GM12891 (cell line): ENCODE measurements around the gene SUMO3. TPM values are rescaled to one million over a fixed set of nuclear protein-coding genes. Genes with fewer than 3 reads are reported as not detected.

Source experiments
- DNase-seq: peaks from one replicate; pipeline ENCODE4 v3.0.0; 2011; ENCODE audit warnings: low spot score; ENCODE audit not compliant: insufficient read length
- FAIRE-seq: peaks from 2 replicates; lab custom pipeline; 2011; peaks lifted over from hg19 to GRCh38; lab: Jason Lieb, UNC
- PAX5 ChIP-seq: IDR thresholded peaks from 2 replicates; pipeline ENCODE4 v1.6.1; 2011; ENCODE audit warnings: low read length, moderate library complexity, mild to moderate bottlenecking; ENCODE audit not compliant: insufficient read depth, severe bottlenecking
- POLR2A ChIP-seq: IDR thresholded peaks from 2 replicates; pipeline ENCODE4 v1.6.1; 2011; ENCODE audit warnings: low read depth, low read length, control low read depth
- POLR2AphosphoS5 ChIP-seq: IDR thresholded peaks from 2 replicates; pipeline ENCODE4 v1.6.1; 2011; ENCODE audit warnings: low read depth, low read length, control low read depth
- POU2F2 ChIP-seq: IDR thresholded peaks from 2 replicates; pipeline ENCODE4 v1.6.1; 2011; ENCODE audit warnings: low read depth, mild to moderate bottlenecking, control low read depth, low read length, moderate library complexity
- SPI1 ChIP-seq: IDR thresholded peaks from 2 replicates; pipeline ENCODE4 v1.6.1; 2011; ENCODE audit warnings: low read depth, low read length, control low read depth
- TAF1 ChIP-seq: IDR thresholded peaks from 2 replicates; pipeline ENCODE4 v1.6.1; 2011; ENCODE audit warnings: low read depth, low read length, control low read depth
- polyA plus RNA-seq: library from polyadenylated mRNA; unstranded; fragments of >200 nt; gene quantifications from one replicate; pipeline ENCODE4 v1.2.1, GENCODE V29; 2012; ENCODE audit warnings: low read depth, missing spikeins, inconsistent platforms; ENCODE audit not compliant: missing spikeins

Gene SUMO3
- polyA plus RNA-seq: 67.9 TPM

DNA sequence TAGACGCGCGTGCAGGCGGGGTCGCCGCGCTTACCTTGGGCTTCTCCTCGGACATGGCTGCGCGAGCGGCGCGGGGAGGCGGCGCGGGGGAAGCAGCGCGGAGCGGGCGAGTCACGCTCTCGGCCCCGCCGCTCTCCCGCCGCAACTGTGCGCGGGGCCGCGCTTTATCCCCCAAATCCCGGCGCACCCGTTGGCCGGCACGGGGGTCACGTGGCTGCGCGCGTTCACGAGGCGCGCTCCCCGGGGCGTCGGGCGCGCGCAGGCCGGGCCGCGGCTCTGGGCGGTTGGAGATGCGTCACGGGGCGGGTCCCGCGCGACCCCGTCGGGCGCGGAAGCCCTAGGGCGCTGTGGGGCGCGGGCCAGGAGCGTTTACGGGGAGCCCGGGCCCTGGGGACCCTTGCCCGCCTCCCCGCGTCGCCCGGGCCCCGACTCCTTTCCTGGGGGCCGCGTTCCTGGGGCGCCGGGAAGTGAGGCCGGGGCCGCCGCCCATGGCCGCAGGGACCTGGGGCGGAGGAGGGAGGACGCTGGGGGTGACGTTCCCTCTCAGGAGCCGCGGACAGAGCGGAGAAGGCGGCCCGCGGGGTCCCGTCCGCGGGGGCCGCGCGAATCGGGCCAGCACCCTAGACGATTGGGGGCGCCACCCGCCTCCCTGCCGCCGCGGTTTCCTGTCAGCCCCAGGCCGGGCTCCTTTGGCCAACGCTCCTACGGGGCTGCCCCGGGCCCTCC, at the start of gene SUMO3:
TSS of gene SUMO3 (minus strand) at position 149 of the 726 bp plus-strand sequence. CDS start at position 55, 94 bp downstream.
- TF ChIP-seq PAX5 (no peak), TAF1 (peak; percentile 68; the same call in 1 of the 2 replicates), SPI1 (no peak), POU2F2 (no peak), POLR2AphosphoS5 (peak; percentile 50; the same call in 1 of the 2 replicates), POLR2A (peak; percentile 63)
- DNase-seq (peak; percentile 92), FAIRE-seq (peak; percentile 97)

DNA sequence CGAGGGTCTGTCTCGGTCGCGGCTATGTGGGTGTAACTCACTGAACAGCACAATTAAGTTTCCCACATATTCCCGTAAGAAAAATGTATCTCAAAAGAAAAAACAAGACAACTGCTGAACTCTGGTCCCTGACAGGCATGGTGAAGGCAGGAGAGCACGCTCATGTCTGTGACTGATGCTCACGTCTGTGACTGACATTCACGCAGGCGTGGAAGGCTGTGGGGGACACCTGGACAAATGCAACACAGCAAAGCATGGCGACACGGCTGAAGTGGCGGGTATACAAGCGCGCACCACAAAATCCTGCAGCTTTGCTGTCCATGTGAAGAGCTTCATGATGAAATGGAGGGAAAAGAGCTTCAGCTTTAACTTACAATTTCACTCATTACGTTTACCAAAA, 49.6 kb upstream of the SUMO3 start:
- no peak for TF ChIP-seq PAX5
- no peak for TF ChIP-seq TAF1
- TF ChIP-seq SPI1: no peak
- no peak for TF ChIP-seq POU2F2
- TF ChIP-seq POLR2AphosphoS5: no peak
- TF ChIP-seq POLR2A: no peak
- no peak for FAIRE-seq
- no peak for DNase-seq

DNA sequence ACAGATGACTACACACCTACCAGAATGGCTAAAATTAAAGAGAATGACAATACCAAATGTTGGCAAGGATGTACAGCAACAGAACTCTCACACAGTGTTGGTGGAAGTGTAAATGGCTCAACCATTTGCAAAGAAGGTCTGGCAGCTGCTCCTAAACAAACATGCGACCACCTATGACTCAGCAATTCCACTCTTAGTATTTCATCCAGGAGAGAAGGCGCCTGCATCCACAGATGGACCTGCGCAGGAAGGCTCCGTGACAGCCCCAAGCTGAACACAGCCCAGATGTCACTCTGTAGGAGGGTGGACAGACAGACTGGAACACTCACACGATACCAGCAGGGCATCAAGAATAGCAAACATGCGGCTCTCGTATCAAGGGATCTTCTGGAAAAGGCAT, 48.9 kb upstream of the SUMO3 start:
- FAIRE-seq: no peak
- DNase-seq: no peak
- no peak for TF ChIP-seq SPI1
- no peak for TF ChIP-seq POLR2A
- TF ChIP-seq PAX5: no peak
- no peak for TF ChIP-seq TAF1
- no peak for TF ChIP-seq POU2F2
- no peak for TF ChIP-seq POLR2AphosphoS5

DNA sequence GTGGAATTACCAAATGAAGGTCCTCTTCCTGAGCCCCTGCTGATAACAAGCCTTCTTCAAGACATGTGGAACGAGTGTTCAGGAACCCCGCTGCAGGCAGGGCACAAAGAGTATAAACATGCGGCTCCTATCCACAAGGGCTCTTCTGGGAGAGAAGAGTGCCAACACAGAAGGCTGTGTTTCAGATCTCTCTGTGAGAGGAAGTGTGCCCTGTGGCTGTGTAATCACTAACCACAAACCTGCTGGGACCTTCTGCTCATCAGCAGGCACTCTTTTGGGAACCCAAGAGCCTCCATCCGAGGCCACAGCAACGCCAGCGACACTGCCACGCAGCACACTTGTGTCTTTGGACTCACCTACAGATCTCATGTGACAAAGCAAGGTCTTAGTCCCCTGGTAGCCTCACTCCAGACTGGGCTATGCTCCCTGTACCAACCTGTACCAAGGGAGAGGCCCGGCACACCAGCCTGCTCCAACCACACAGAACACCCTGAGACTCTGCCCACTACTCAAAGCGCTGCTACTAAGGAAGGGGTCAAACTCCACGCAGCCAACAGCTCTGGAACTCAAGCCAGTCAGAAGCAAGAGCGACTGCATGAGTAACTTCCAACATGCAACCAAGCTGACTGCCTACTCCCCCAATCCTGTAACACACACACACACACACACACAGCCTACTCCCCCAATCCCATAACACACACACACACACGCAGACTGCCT, 47.9 kb upstream of the SUMO3 start:
- FAIRE-seq (peak; percentile 45), DNase-seq (no peak)

DNA sequence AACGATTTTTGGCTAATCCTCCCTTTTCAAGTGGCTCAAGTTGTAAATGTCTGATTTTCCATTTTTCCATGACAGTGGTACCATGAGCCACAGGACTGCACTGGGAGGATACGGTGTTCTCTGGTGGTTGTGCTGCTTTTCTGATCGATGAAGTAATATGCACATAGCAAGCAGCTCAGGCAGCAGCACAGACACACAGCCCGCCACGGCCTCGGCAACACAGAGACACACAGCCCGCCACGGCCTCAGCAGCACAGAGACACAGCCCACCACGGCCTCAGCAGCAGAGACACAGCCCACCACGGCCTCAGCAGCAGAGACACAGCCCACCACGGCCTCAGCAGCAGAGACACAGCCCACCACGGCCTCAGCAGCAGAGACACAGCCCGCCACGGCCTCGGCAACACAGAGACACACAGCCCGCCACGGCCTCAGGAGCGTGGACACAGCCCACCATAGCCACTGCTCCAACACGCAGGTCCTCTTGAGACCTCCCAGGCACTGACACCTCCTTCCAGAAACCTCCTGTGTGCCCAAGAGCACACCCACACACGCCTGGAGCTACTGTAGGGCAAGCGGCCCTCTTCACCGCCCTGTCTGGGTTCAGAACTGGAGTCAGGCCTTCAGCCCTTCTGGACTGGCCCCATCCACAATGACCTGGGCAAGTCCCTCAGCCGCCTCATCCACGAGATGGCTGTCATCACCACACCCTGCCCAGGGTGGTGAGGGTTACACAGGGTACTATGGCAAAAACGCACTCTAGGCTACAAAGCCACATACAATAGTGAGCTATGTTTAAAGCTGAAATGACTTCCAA, 45.2 kb upstream of the SUMO3 start:
- TF ChIP-seq POLR2AphosphoS5 (no peak), POLR2A (no peak), SPI1 (no peak), TAF1 (no peak), POU2F2 (no peak), PAX5 (no peak)
- FAIRE-seq: no peak
- no peak for DNase-seq

More for the DNA sequence above, 47.9 kb upstream of the SUMO3 start:
- TF ChIP-seq SPI1 (peak; percentile 80), POLR2A (no peak)

DNA sequence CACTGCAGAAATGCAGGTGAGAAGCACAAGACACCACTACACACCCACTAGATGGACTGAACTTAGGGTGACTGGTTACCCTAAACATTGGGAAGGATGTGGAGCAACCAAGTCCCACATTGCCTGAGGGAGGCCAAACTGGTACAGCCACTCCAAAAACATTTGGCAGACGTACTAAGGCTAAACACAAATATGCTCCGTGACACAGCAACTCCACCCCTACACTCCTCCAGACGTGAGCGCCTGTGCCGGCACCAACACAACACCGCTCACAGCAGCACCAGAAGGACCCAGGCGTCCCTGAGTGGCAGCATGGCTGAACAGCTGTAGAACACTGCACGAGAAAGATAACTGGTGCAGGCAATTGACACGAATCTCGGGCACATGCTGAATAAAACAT, 40.9 kb upstream of the SUMO3 start:
- no peak for DNase-seq
- FAIRE-seq: no peak
- TF ChIP-seq POLR2AphosphoS5 (no peak), POLR2A (no peak), SPI1 (no peak), PAX5 (no peak), TAF1 (no peak), POU2F2 (no peak)

DNA sequence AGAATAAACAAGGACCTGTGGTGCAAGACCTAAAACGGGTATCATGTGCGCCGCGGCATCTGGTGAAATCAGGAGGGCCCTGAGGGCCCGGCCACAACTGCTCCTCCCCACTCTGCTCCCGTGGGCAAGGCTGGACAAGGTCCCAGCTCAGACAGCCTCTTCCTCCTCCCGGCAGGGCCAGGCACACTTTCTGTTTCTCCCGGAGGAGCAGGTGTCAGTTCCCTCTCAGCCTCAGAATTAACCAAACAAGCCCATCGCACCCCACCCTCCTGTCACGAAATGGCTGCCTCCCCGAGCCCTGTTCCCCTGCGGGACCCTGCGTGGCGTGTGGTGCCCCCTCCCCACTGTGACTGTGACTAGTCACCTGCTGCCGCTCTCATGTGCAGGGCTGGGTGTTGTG, 40.4 kb upstream of the SUMO3 start:
- FAIRE-seq: no peak
- TF ChIP-seq PAX5 (no peak), POU2F2 (no peak), POLR2A (no peak), SPI1 (no peak), POLR2AphosphoS5 (no peak), TAF1 (no peak)
- no peak for DNase-seq

DNA sequence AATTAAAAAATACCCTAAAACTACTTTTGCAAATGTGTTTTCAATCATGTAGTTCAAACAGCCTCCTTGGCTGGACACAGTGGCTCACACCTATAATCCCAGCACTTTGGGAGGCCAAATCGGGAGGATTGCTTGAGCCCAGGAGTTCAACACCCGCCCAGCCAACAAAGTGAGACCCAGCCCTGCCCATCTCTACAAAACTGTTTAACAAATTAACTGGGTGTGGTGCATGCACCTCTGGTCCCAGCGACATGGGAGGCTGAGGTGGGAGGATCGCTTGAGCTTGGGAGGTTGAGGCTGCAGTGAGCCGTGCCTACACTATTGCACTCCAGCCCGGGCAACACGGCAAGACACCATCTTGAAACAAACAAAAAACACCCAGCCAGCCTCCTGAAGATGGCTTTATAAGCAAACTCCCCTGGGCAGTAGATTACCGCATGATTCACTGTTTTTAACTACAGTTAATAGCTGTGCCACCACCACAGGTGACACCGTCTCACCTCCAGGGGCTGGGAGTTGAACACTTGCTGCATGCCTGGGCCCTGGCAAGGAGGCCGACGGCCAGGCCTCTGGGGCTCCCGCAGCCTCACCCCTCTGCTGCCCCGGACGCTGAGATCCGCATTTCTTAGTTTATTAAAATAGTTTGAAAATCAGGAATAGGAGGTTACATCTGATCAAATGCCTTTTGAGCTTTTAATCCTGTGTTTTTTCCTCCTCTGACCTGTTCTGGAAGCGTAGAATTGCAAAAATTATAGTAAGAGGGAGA, 39.4 kb upstream of the SUMO3 start:
- FAIRE-seq (no peak), DNase-seq (no peak)
- TF ChIP-seq POLR2A (no peak), PAX5 (no peak), POU2F2 (no peak), POLR2AphosphoS5 (no peak), SPI1 (no peak), TAF1 (no peak)

DNA sequence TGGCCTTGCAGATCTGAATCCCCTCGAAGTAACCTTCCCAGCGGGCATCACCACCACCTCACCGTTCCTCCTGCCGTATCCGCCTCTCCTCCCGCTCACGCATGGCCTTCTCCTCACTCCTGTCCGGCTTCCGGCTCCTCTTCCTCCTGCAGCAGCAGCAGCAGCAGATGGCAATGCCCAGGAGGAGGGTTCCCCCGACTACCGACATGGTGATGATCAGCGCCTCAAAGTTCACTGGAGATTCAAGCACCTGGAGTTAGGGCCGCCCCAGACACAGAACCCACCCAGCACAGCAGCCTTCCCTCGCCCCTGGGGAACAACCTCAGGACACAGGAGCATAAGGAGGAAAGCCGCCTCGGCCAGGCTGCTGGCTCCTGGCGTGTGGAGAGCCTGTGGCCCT, 38.3 kb upstream of the SUMO3 start:
- DNase-seq (no peak), FAIRE-seq (no peak)
- TF ChIP-seq SPI1: no peak
- TF ChIP-seq TAF1: no peak
- TF ChIP-seq PAX5: no peak
- no peak for TF ChIP-seq POLR2A
- no peak for TF ChIP-seq POU2F2
- no peak for TF ChIP-seq POLR2AphosphoS5
